Measurements from ENCODE around the gene RNU6-1. TPM values are rescaled to one million over a fixed set of nuclear protein-coding genes. Genes with fewer than 3 reads are reported as not detected.

RNU6-1 gene
- total RNA-seq, 6 donors from 2014 or later, result not detected

DNA sequence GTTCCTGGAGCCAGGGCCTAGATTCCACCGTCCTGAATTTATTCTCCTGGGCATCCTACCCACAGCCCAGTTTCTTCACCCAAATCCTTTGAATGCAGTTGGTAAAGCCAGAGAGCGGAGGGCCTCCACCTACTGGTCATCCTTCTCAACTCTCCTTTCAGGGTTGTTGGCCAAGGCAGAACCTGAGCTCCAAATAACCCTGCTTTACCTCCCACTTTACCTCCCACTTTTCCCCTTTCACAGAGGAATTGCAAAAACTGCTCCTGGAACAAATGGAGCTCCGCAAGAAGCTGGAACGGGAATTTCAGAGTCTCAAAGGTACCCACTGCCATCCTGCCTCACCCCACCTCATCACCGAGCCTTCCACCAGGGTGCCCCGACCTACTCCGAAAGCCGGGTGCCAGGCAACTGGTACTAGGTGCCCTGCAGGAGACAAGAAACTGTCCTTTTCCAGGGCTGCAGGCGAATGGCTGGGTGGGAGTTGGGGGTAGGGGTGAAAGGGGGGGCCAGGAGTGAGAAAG is 7.8 kb downstream of the RNU6-1 start:
- Histone ChIP-seq H3K4me1 (peaks cover 49 to 72% (median 63%) of the 10 kb centered on the region in 4 donors), H3K9me3 (no peaks in the 10 kb centered on the region), H3K36me3 (no peaks in the 10 kb centered on the region), H3K4me3 (no peak overlapping the region), H3K27ac (no peak overlapping the region), H3K27me3 (peaks cover 4 to 87% (median 54%) of the 10 kb centered on the region in 4 donors)
- ATAC-seq (ENCODE audit: low FRiP score in 2 of 2) (no peak), DNase-seq (no peak)
- WGBS, 2 donors, result 33 to 36% methylated on average over 9 of the region's 9 CpGs
- TF ChIP-seq, protein P1, sequence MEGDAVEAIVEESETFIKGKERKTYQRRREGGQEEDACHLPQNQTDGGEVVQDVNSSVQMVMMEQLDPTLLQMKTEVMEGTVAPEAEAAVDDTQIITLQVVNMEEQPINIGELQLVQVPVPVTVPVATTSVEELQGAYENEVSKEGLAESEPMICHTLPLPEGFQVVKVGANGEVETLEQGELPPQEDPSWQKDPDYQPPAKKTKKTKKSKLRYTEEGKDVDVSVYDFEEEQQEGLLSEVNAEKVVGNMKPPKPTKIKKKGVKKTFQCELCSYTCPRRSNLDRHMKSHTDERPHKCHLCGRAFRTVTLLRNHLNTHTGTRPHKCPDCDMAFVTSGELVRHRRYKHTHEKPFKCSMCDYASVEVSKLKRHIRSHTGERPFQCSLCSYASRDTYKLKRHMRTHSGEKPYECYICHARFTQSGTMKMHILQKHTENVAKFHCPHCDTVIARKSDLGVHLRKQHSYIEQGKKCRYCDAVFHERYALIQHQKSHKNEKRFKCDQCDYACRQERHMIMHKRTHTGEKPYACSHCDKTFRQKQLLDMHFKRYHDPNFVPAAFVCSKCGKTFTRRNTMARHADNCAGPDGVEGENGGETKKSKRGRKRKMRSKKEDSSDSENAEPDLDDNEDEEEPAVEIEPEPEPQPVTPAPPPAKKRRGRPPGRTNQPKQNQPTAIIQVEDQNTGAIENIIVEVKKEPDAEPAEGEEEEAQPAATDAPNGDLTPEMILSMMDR (IDR thresholded peaks at IDR 0.05), result no peak
- TF ChIP-seq POLR2A (IDR thresholded peaks at IDR 0.05) (no peak), EP300 (IDR thresholded peaks at IDR 0.05) (no peak), POLR2AphosphoS5 (IDR thresholded peaks at IDR 0.05) (no peak)

DNA sequence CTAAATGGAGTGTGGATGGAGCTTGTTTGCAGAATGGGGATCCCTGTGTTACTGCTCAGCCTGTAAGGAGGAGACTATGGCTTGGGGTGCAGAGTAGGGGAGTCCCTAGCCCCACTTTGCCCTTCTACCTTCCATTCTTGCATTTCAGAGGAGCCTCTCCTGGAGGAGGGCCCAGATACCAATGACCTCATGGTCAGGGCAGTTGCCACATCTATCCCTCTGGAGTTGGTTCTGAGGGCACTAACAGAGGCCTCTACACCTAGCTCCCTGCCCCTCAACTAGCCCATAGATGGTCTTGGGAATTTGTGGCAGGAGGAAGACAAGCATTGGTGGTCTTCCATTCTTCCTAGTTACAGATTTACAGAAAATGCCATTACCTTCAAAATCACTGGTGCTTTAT is 8.5 kb downstream of the RNU6-1 start:
- Histone ChIP-seq H3K4me3 (no peak overlapping the region), H3K27me3 (peaks cover 4 to 94% (median 61%) of the 10 kb centered on the region in 4 donors), H3K27ac (no peak overlapping the region), H3K36me3 (no peaks in the 10 kb centered on the region), H3K4me1 (peaks cover 51 to 79% (median 69%) of the 10 kb centered on the region in 4 donors), H3K9me3 (no peaks in the 10 kb centered on the region)
- no peak for ATAC-seq (ENCODE audit: low FRiP score in 2 of 2)
- TF ChIP-seq, protein P1 (IDR thresholded peaks at IDR 0.05), result no peak
- TF ChIP-seq POLR2AphosphoS5 (IDR thresholded peaks at IDR 0.05), result no peak
- no peak for TF ChIP-seq POLR2A (IDR thresholded peaks at IDR 0.05)
- TF ChIP-seq EP300 (IDR thresholded peaks at IDR 0.05), result no peak
- DNase-seq, result no peak

DNA sequence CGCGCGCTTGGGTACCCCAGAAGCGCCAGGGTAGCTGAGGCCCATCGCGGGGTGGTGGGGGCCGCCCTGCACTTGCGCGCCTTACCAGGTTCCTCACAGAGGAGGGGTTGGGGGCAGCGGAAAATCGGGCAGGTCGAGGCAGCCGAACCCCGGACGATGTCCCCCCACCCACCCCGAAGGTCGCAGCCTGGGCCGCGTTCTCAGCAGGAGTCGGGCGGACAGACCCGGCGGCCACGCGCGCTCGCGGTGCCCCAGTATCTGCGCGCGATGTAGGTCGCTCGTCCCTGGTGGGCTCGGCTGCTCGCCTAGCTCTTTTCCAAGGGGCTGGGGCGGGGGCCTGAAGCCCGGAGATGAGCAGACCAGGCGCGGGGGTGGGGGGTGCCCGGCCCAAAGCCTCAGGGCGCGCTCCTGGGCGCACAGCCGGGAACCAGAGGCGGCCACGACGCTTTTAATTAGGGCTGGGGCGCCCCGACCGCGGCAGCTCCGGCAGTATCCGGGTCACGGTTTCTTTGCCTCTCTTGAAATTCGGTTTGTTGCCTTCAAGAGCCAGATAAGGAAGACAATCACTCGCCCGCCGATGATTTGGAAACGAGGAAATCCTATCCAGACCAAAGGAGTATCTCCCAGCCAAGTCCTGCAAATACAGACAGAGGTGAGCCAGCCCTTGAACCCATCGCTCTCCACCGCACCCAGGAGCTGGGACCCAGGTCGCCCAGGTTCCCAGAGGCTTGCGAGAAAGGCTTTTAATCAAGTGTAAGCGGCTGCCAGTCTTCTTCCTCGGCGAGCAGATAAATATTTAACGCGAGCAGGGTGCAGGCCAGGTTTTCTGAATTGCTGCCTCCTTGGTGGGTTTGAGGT is 10.0 kb downstream of the RNU6-1 start:
- Histone ChIP-seq H3K27ac (no peak overlapping the region), H3K4me1 (peaks cover 52 to 79% (median 66%) of the 10 kb centered on the region in 4 donors), H3K27me3 (peaks cover 4 to 98% (median 61%) of the 10 kb centered on the region in 4 donors), H3K4me3 (no peak overlapping the region), H3K36me3 (no peaks in the 10 kb centered on the region), H3K9me3 (no peaks in the 10 kb centered on the region)
- ATAC-seq (ENCODE audit: low FRiP score in 2 of 2) (no peak), DNase-seq (peak in 1 of 2 donors; percentile 79)
- 17 to 38% methylated on average over 12 to 40 of the region's 68 CpGs for WGBS, 2 donors
- TF ChIP-seq POLR2AphosphoS5 (IDR thresholded peaks at IDR 0.05) (no peak), POLR2A (IDR thresholded peaks at IDR 0.05) (no peak), EP300 (IDR thresholded peaks at IDR 0.05) (no peak)
- TF ChIP-seq, protein P1 (IDR thresholded peaks at IDR 0.05), result no peak

DNA sequence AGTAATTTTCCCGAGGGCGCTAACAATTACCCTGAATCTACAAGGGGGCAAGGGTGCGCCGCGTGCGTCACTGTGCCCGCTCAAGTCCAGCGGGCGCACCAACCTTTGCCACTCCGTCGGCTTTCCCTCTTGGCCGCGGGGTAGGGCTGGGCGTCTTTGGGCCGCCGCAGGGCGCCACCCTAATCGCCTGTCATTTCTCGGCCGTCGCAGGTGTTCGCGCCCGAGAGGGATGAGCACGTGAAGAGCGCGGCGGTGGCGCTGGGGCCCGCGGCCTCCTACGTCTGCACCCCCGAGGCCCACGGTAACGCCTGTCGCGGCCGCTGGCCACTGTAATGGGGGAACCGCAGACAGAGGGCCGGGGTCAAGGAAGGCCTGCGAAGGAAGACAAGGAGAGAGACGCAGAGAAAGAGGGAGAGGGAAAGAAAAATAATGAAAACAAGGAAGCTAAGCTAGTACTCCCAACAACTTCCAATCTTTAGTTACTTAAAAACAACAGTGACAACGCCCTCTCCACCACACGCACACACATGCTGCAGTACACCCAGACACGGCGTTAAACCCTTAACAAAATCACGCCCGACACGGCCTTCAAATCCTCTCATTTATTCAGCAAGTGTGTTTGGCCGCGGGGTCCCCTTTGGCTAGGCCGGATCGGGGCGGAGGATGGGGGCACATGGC is 10.7 kb downstream of the RNU6-1 start:
- Histone ChIP-seq H3K36me3 (no peaks in the 10 kb centered on the region), H3K4me3 (no peak overlapping the region), H3K4me1 (peaks cover 47 to 78% (median 60%) of the 10 kb centered on the region in 4 donors), H3K27me3 (peaks cover 2 to 99% (median 61%) of the 10 kb centered on the region in 4 donors), H3K9me3 (no peaks in the 10 kb centered on the region), H3K27ac (no peak overlapping the region)
- TF ChIP-seq, protein P1 (IDR thresholded peaks at IDR 0.05), result no peak
- TF ChIP-seq POLR2A (IDR thresholded peaks at IDR 0.05), result no peak
- no peak for TF ChIP-seq EP300 (IDR thresholded peaks at IDR 0.05)
- TF ChIP-seq POLR2AphosphoS5 (IDR thresholded peaks at IDR 0.05), result no peak
- ATAC-seq (ENCODE audit: low FRiP score in 2 of 2) (no peak), DNase-seq (peak in 1 of 2 donors; percentile 72)
- WGBS, 2 donors, result 6 to 12% methylated on average over 28 to 49 of the region's 54 CpGs

Data from upper lobe of left lung (tissue), 6 donors.